HL-60 (cell line): ENCODE data around the gene ADAR.

Experiments used
- CTCF ChIP-seq: IDR thresholded peaks from one replicate; pipeline ENCODE4 v1.5.1; 2011; ENCODE audit warnings: low read length, control low read depth, inconsistent platforms; ENCODE audit not compliant: insufficient read depth
- GABPA ChIP-seq: IDR thresholded peaks from 2 replicates; pipeline ENCODE4 v1.6.1; 2012; ENCODE audit warnings: low read depth
- POLR2AphosphoS5 ChIP-seq: IDR thresholded peaks from 2 replicates; pipeline ENCODE4 v1.6.1; 2012; ENCODE audit warnings: low read depth
- REST ChIP-seq: IDR thresholded peaks from 2 replicates; pipeline ENCODE4 v1.6.1; 2012; ENCODE audit warnings: low read depth; ENCODE audit not compliant: insufficient replicate concordance

GRCh38 chr1:154556422-154556821 is 51.6 kb downstream of the ADAR start:
- TF ChIP-seq POLR2AphosphoS5: no peak
- TF ChIP-seq CTCF: no peak
- no peak for TF ChIP-seq REST
- TF ChIP-seq GABPA: no peak
